OCI-LY7 (cell line): ENCODE results near the gene AOPEP.

Source experiments
- CTCF ChIP-seq: fragments of 200-600 bp; sonication (generic); conservative IDR thresholded peaks from 2 replicates; pipeline ENCODE4 v1.5.1; 2014; ENCODE audit warnings: mild to moderate bottlenecking, antibody characterized with exemption, low read length, moderate library complexity, mixed read lengths
- EZH2phosphoT487 ChIP-seq: fragments of 200-600 bp; sonication (generic); IDR thresholded peaks from 2 replicates; pipeline ENCODE4 v1.6.1; 2018; ENCODE audit warnings: low read depth, borderline replicate concordance, mild to moderate bottlenecking, mixed run types, antibody characterized with exemption, low read length, moderate library complexity, mixed read lengths

- TF ChIP-seq CTCF (no peak), EZH2phosphoT487 (no peak)
Observed at GRCh38 chr9:95129476-95130291, 403.2 kb downstream of the AOPEP start.
